HG02571 (cell line): ENCODE results near the gene NELFCD.
"Not testable (repeated sequence)": the region's sequence is repeated elsewhere in the genome, so short reads cannot be mapped to it uniquely, and the experiment has no call there.

Experiments
- ATAC-seq: cut with Tn5 transposase; IDR thresholded peaks from one replicate; pipeline ENCODE4 v1.9.1; 2021; ENCODE audit warnings: mild to moderate bottlenecking, moderate library complexity; ENCODE audit not compliant: unreplicated experiment

NELFCD gene

DNA sequence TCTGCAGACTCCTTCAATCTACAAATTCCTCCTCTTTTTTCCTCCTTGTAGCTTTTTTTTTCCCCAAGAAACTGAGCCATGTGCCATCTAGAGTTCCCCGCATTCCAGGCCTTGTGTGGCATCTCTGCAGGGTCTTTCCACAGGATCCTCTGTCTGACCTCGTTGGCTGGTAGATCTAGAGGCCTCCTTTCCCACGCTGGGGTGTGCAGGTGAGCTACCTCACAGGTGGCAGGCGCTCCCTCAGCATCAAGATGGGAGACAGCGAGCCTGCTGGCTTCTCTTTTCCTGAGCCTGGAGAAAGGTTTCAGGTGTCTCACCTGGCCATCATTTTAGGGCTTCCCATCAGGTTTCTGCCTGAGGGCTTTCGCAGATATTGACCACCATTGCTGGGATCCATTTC lies 9.6 kb upstream of the NELFCD start:
- ATAC-seq = no peak

DNA sequence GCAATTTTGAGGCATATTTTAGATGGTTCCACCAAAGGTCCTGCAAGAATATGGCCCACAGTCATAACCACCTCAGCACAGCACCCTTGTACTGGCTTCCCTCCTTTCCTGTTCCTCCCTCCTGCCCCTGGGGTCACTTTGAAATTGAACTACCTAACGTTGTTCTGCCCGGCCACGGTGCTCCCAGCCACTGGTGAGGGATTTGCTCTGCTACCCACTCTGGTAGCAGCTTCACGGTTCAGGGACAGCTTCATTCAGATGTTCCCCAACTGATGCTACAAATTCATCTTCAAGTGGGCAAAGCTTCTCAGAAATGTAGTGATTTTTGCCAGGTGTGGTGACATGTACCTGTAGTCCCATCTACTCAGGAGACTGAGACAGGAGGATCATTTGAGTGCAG lies 7.9 kb upstream of the NELFCD start:
- ATAC-seq = no peak

DNA sequence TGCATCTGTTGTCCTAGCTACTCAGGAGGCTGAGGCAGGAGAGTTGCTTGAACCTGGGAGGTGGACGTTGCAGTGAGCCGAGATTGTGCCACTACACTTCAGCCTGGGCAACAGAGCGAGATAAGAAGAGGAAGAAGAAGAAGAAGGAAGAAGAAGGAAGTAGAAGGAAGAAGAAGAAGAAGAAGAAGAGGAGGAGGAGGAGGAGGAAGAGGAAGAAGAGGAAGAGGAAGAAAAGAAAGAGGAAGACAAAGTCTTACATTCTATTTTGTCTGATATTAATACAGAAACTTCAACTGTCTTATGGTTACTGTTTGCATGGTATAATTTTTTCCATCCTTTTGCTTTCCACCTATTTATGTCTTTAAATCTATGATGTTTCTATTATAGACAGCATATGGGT lies 7.2 kb upstream of the NELFCD start:
- ATAC-seq = no peak

DNA sequence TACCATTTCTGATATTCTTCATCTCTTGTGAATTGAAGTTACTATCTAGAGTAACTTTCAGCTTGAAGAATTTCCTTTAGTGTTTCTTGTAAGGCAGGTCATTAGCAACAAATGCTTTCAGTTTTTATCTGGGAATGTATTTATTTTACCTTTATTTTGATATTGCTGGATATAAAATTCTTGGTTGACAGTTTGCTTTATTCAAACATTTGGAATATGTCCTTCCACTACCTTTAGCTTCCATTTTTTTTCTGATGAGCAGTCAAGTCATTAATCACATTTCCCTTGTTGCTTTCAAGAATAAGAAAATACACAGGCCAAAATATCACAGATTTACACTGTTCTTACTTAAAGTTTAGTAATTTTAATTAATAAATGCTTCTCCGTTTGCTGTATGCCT lies 5.7 kb upstream of the NELFCD start:
- ATAC-seq = no peak

DNA sequence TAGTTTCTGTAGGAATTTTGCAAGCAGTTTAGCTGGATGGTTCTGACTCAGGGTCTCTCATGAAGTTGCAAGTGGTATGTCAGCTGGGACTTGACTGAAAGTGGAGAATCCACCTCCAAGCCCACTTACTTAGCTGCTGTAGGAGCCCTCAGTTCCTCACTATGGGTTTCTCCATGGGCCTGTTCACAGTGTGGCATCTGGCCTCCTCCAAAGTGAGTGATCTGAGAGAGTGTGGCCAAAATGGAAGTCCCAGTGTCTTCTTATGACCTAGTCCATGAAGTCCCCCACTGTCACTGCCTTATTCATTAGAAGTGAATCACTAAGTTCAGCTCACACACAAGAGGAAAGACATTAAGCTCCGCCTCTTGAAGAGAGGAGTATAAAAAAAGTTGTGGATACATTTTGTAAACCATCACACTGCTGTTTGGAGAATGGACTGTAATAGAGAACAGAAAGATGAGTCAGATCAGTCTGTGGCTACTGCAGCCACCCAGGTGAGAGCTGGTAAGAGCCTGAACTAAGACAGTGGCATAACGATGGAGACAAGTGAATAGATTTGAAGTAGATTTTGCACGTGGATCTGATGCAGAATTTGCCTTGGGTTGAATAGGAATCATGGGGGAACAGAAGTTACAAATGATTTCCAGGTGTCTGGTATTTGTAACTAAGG lies 4.9 kb upstream of the NELFCD start:
- ATAC-seq = no peak

DNA sequence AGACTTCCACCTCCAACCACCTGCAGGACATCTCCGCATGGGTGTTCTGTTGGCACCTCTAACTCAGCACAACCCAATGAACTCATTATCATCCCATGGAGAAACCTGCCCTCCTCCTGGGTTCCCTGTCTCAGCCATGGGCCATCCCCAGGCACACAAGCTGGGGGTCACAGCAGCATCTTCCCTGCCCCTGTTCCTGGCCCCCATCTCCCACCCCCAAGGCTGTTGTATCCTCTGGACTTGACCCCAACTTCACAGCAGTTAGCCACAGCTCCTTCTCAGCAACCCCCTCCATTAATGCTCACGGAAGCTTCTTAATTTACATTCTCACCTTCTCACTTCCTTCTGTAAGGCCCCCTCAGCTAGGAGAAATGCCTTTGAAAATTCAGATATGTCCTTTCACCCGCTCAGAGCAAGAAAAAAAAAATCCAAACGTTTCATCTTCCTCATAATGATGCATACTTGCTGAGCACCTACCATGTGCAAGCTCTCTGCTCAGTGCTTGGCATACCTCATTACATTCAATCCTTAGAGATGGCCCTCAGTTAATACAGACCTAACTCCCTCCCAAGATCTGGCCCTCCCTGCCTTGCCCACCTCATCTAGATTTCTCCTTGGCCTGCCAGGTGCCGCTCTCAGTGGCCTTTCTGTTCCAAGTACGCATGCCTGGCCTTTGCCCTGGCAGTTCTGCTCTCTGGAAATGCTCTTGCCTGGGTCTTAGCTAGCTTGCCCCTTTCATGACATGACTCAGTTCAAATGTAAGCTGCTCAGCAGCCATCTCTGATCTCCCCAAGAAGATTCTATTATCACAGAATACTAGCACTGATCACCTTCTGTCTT lies 2.5 kb upstream of the NELFCD start:
- no peak for ATAC-seq

DNA sequence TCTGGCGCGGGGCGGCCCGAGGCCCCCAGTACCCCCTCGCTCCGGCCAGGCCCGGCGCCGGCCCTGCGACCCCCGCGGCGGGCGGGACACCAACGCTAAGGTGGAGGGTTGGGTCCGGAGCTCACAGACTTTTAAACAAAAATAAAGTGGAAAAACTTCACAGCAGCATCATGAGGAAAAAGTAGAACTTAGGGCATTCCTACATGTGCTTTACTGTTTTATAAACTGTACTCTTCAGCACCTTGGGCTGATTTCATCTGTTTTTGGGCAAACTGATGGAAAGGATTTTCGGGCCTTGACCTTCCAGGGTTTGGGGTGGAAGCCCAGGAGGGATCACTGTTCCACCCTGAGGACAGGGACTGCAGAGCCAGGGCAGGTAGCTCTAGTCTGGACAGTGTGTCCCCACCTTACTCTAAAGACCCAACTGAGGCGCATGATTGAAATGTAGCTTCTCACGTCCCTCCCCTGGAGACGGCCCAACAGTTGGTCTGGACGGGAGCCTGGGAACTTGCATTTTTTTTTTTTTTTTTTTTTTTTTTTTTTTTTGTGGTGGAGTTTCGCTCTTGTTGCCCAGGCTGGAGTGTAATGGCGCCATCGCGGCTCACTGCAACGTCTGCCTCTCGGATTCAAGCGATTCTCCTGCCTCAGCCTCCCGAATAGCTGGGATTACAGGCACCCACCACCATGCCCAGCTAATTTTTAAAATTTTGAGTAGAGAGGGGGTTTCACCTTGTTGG lies 740 bp downstream of the NELFCD start:
- no peak for ATAC-seq

DNA sequence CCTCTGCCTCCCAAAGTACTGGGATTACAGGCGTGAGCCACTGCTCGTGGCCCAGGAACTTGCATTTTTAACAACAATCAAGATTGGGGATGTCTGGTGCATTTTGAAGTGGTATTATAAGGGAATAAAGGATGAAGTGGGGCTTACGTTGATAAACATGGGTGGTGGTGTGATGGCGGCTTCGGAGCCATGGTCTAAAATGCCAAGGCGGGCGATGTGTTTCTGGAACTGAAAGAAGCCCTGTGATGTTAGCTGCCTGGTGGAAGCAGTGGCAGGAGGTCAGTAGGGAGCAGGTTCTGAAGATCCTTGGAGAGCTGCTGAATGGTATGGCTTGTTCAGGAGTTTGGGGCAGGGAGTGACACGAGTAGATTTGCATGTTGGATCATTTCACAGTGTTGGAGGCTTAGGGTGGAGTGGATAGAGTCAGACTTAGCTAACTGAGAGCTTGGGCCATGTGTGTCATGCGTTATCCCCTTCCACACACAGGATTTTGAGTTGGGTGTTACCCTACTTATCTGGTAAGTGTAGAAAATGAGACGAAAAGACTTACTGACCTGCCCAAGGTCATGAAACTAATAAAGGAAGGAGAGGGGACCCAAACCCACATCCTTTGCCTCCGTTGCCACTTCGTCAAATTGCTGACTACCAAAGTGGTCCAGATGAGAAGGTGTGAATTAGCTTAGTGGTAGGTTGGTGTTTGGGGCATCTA lies 1.5 kb downstream of the NELFCD start:
- no peak for ATAC-seq

DNA sequence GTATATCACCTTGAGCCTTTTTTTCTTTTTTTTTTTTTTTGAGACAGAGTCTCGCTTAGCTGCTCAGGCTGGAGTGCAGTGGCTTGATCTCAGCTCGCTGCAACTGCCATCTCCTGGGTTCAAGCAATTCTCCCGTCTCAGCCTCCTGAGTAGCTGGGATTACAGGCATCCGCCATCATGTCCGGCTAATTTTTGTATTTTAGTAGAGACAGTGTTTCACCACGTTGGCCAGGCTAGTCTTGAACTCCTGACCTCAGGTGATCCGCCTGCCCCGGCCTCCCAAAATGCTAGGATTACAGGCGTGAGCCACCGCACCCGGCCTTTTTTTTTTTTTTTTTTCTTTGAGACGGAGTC lies 2.0 kb downstream of the NELFCD start:
- ATAC-seq = not testable (repeated sequence)

DNA sequence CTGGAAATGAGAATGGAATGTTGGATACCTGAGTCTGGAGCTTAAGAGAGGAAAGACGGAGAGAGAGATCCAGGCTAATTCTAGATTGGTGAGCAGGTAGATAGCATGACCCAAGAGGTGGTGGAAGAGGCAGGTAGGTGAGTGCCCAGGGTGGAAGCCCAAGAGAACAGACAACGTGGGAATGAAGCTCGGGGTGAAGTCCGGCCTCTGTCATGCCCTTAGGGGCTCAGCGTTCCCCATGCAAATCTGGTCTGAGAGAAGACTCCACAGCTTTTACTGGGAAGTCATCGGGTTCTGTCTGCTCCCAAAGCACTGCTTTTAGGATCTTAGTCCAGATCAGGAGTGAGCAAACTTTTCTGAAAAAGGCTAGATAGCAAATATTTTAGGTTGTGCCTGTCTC lies 3.6 kb downstream of the NELFCD start:
- no peak for ATAC-seq

DNA sequence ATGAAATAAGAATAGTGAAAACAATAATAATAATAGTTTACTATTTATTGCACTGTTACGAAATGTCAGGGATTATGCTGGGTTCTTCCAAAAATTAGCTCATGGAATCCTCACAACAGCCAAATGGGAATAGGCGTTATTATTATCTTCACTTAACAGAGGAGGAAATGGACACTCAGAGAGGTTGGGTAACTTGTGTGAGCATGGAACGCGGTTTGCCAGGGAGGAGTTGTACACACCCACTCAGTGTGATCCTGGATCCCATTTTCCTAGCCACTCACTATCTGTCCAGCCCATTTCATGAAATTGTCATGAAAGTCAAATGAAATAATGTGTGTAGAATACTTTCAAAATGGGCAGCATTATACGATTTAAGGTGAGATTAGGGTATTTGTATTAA lies 4.6 kb downstream of the NELFCD start:
- no peak for ATAC-seq

DNA sequence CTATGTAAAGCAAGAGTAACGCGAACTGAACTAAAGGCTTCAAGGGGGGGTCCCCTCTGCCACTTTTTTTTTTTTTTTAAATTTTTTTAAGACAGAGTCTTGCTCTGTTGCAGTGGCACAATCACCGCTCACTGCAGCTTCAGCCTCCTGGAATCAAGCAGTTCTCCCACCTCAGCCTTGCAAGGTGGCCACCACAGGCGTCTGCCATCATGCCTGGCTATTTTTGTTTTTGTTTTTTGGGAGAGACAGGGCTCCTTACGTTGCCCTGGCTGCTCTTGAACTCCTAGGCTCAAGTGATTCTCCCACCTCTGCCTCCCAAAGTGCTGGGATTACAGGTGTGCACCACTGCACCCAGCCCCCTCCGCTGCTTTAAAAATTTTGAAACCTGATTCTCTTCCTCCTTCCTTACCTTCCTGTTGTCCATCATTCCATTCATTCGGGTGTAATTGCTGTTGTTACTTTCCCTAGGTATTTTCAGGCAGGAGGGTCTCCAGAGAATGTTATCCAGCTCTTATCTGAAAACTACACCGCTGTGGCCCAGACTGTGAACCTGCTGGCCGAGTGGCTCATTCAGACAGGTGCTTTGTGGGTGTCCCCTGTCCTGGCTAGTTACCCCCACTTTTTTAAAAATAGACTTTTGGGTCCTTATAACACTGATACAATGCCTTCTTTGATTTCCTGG lies 5.4 kb downstream of the NELFCD start:
- no peak for ATAC-seq

DNA sequence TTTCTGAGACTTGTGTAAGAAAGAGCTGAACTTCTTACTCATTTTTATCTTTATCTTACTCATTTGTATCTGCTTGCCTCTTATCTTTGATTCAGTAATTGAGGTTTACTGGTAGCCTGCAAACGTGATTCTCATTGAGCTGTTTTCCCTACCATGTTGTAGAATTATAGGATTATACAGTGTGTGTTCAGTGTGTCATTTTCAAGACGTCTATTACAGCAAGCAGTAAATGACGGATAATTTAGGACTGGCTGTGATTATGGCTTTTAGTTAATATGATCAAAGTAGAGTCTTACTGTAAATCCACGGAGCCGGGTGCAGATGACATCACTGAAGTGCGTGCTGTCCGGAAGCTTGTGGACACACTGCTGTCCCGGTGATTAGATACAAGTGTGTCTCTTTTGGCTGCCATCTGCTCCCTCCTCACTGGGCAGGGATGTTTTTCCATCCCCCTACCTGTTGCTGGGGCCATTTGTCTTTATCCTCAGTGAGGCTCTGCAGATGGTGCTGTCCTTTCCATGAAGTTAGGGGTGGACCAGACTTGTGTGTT lies 6.0 kb downstream of the NELFCD start:
- no peak for ATAC-seq

DNA sequence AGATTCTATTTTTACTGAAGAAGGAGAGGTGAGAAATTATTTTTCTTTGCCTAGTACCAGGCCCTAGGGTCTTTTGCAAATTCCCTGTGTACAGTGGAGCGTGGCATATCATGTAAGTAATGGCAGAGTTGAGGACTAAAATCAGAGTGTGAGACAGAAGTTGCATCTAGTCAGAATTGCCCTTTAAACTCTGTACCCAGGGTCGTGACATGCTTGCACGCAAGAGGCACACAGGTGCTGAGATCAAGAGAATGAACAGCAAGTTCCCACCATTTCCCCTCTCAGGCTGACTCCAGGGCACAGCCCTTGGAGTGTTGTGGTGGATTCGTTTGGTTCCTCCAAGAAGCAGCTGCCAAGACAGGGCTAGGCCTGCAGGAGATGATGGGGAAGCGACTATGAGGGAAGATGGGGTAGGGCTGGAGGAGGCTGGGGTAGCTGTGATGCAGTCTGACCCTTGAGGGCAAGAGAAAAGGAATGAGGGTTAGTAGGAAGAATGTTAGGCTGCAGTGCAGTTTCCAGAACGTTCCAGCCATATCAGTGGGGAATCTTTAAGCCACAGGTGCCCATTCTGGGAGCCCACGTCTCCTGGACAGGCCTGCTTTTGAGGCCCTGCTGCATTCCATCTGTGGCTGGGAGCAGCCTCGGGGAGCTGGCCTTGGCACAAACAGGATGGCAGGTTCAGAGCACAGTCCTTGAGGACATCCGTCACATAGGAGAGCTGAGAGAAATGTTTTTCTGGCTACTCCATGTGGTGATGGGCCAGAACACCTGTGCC lies 6.9 kb downstream of the NELFCD start:
- no peak for ATAC-seq

DNA sequence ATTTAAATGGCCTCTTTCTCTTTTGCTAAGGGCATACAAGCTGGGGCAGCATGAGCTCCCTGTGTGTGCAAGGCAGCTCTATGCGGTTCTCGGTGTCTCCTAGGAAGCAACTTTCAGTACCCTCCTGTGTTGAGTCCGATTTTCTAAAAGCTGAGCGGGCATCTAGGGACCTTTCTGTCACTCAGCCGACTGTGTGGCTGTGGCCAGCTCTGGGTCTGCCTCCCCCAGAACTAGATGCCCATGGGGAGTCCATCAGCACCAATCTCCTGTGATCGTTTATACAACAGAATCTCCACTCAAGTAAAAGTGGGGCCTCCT lies 7.5 kb downstream of the NELFCD start:
- ATAC-seq = no peak

DNA sequence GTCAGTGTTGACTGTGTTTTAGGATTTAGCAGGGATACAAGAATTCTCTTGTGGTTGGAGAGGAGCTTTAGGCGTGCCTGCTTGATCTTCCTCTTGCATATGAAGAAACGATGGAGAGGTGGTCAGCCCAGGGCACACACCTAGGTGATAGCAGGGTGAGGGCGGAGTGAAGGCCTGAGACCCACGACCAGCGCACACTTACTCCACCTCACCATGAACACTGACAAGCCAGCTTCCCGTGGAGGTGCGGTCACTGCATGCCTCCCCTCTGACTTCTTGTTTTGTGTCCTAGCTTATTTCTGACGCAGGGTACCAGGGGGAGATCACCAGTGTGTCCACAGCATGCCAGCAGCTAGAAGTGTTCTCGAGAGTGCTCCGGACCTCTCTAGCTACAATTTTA lies 8.1 kb downstream of the NELFCD start:
- ATAC-seq = no peak

DNA sequence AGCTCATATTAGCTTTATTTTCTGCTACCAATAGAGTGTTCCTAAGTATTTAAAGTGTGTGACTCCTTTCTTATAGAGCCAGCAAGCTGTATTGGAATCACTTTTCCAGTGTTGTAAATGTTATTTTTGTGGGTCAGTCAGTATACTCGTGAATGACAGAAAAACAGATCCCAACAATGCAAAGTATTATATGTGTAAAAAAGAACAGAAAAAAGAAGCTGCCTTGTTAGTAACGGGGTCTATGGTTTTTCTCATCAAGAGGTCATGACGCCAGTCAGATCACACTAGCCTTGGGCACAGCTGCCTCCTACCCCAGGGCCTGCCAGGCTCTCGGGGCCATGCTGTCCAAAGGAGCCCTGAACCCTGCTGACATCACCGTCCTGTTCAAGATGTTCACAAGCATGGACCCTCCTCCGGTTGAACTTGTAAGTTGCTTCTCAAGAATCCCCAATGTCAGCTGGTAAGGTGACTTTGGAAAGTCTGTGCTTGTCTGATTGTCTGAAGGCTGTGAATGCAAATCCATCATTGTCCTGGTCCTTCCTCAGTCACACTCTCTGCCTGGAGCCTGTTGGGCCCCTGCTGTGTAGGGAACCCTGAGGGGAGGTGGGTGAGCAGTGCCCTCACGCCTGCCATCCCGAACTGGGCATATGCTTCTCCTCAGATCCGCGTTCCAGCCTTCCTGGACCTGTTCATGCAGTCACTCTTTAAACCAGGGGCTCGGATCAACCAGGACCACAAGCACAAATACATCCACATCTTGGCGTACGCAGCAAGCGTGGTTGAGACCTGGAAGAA lies 9.8 kb downstream of the NELFCD start:
- no peak for ATAC-seq

DNA sequence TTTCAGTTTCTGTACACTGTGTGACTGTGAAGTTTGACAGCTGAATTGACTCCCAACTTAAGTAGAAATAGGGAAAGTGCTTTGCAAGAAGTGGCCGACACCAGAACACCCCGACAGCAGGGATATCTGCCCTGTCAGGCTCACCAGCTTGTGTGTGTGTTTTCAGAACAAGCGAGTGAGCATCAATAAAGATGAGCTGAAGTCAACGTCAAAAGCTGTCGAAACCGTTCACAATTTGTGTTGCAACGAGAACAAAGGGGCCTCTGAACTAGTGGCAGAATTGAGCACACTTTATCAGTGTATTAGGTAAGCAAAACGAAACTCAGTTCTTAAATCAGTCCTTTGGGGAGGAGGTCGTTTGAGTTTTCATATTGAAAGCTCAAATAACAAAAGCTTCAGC lies 10.7 kb downstream of the NELFCD start:
- no peak for ATAC-seq

DNA sequence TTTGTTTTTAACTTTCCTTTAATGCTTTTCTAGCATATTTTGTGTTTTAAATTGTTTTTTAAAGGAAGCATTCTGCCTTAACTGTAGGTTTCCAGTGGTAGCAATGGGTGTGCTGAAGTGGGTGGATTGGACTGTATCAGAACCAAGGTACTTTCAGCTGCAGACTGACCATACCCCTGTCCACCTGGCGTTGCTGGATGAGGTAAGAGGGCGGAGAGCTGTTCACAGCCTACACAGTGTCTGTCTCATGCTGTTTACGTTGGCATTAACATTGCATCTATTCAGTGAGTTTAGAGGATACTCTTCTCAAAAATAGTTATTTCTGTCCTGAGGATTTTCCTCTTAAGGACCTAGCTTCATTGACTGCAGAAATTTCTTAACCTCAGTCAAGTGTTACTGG lies 11.9 kb downstream of the NELFCD start:
- ATAC-seq = no peak
